ENCODE data around the gene SUGP2.

DNA sequence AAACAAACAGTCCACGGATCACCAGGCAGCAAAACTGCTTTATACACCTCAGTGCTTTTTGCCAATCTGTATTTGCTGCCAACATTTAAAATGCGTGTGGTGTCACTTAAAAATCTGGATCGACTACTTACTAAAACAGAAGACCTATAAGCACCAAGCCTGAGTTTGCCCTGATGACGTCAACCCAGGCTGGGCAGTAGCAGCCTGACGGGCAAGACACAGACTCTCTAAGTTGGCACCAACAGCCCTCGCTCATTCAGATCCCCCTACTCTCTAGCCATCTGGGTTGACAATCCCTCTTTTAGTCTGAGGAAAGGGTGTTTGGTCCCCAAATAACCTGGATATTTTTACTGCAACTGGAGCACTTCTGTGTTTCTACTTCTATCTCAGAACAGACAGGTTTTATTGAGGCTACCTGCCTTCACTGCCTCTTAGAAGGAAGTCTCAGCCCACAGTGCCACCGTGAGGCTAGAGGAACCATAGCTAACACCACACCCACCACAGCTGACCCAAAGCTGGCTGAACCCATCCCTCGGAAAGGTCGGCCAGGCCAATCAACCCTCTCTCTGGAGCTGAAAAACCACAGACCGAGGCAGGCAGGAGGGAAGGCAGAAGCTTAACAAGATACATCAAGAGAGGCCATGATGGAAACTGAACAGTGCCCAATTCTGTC lies 6.9 kb downstream of the SUGP2 start:
- TF ChIP-seq, protein P1, sequence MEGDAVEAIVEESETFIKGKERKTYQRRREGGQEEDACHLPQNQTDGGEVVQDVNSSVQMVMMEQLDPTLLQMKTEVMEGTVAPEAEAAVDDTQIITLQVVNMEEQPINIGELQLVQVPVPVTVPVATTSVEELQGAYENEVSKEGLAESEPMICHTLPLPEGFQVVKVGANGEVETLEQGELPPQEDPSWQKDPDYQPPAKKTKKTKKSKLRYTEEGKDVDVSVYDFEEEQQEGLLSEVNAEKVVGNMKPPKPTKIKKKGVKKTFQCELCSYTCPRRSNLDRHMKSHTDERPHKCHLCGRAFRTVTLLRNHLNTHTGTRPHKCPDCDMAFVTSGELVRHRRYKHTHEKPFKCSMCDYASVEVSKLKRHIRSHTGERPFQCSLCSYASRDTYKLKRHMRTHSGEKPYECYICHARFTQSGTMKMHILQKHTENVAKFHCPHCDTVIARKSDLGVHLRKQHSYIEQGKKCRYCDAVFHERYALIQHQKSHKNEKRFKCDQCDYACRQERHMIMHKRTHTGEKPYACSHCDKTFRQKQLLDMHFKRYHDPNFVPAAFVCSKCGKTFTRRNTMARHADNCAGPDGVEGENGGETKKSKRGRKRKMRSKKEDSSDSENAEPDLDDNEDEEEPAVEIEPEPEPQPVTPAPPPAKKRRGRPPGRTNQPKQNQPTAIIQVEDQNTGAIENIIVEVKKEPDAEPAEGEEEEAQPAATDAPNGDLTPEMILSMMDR (IDR thresholded peaks at IDR 0.05; ENCODE audit: poor library complexity, severe bottlenecking) = no peak
- TF ChIP-seq EP300 (conservative IDR thresholded peaks at IDR 0.05; ENCODE audit: poor library complexity, severe bottlenecking) (no peak), POLR2AphosphoS5 (IDR thresholded peaks at IDR 0.05) (no peak), EZH2 (IDR thresholded peaks at IDR 0.05; ENCODE audit: borderline replicate concordance, insufficient read depth, low read length, poor library complexity, severe bottlenecking) (no peak), MXI1 (conservative IDR thresholded peaks at IDR 0.05; ENCODE audit: poor library complexity, severe bottlenecking) (no peak), RAD21 (conservative IDR thresholded peaks at IDR 0.05) (peak; percentile 11)
- TF ChIP-seq, protein P2, sequence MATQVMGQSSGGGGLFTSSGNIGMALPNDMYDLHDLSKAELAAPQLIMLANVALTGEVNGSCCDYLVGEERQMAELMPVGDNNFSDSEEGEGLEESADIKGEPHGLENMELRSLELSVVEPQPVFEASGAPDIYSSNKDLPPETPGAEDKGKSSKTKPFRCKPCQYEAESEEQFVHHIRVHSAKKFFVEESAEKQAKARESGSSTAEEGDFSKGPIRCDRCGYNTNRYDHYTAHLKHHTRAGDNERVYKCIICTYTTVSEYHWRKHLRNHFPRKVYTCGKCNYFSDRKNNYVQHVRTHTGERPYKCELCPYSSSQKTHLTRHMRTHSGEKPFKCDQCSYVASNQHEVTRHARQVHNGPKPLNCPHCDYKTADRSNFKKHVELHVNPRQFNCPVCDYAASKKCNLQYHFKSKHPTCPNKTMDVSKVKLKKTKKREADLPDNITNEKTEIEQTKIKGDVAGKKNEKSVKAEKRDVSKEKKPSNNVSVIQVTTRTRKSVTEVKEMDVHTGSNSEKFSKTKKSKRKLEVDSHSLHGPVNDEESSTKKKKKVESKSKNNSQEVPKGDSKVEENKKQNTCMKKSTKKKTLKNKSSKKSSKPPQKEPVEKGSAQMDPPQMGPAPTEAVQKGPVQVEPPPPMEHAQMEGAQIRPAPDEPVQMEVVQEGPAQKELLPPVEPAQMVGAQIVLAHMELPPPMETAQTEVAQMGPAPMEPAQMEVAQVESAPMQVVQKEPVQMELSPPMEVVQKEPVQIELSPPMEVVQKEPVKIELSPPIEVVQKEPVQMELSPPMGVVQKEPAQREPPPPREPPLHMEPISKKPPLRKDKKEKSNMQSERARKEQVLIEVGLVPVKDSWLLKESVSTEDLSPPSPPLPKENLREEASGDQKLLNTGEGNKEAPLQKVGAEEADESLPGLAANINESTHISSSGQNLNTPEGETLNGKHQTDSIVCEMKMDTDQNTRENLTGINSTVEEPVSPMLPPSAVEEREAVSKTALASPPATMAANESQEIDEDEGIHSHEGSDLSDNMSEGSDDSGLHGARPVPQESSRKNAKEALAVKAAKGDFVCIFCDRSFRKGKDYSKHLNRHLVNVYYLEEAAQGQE (IDR thresholded peaks at IDR 0.05; ENCODE audit: borderline replicate concordance) = no peak

Data from neural cell (in vitro differentiated cells).